Measurements from ENCODE around the gene RPLP1.

RPLP1 gene

GRCh38 chr15:69478259-69478781, 25.7 kb downstream of the RPLP1 start:
- H3K27me3 ChIP-seq (ENCODE audit: insufficient read depth, low read length, poor library complexity) = no peaks in the 10 kb centered on the region
- no peak overlapping the region for H3K4me2 ChIP-seq (ENCODE audit: insufficient read depth, low read length)
- H3K27ac ChIP-seq (ENCODE audit: low read length) = no peak overlapping the region
- peak; percentile 49; the same call in 1 of the 3 replicates for ATAC-seq (ENCODE audit: insufficient read depth, low read depth)
- H2AFZ ChIP-seq (ENCODE audit: low read depth, low read length) = no peak overlapping the region
- H4K20me1 ChIP-seq (ENCODE audit: insufficient read depth, low read length) = no peaks in the 10 kb centered on the region
- H3K4me3 ChIP-seq (ENCODE audit: low read depth in 1 of 2, low read length in 2 of 2) = no peak overlapping the region
- H3K36me3 ChIP-seq (ENCODE audit: insufficient read depth, low read length) = no peaks in the 10 kb centered on the region
- peak; percentile 41 for DNase-seq
- H3K9me3 ChIP-seq (ENCODE audit: insufficient read depth, low read length, severe bottlenecking) = no peaks in the 10 kb centered on the region
- no peaks in the 10 kb centered on the region for H3K4me1 ChIP-seq (ENCODE audit: insufficient read depth, low read length)
- H3K9ac ChIP-seq (ENCODE audit: low read depth, low read length) = no peak overlapping the region
- TF ChIP-seq EZH2 (IDR thresholded peaks at IDR 0.05; ENCODE audit: borderline replicate concordance, low read depth, low read length, severe bottlenecking) = no peak
- peak; percentile 66 for TF ChIP-seq CTCF (IDR thresholded peaks at IDR 0.05; ENCODE audit: borderline replicate concordance, extremely low read depth, low read length, poor library complexity, severe bottlenecking)
- H3K79me2 ChIP-seq (ENCODE audit: insufficient read depth, low read length) = no peaks in the 10 kb centered on the region

GRCh38 chr15:69479081-69479480, 26.5 kb downstream of the RPLP1 start:
- no peaks in the 10 kb centered on the region for H3K4me1 ChIP-seq (ENCODE audit: insufficient read depth, low read length)
- H3K9me3 ChIP-seq (ENCODE audit: insufficient read depth, low read length, severe bottlenecking) = no peaks in the 10 kb centered on the region
- DNase-seq = no peak
- H3K79me2 ChIP-seq (ENCODE audit: insufficient read depth, low read length) = no peaks in the 10 kb centered on the region
- H3K27me3 ChIP-seq (ENCODE audit: insufficient read depth, low read length, poor library complexity) = no peaks in the 10 kb centered on the region
- H3K9ac ChIP-seq (ENCODE audit: low read depth, low read length) = no peak overlapping the region
- no peak overlapping the region for H3K4me3 ChIP-seq (ENCODE audit: low read depth in 1 of 2, low read length in 2 of 2)
- no peak overlapping the region for H2AFZ ChIP-seq (ENCODE audit: low read depth, low read length)
- H3K27ac ChIP-seq (ENCODE audit: low read length) = no peak overlapping the region
- ATAC-seq (ENCODE audit: insufficient read depth, low read depth) = no peak
- H3K4me2 ChIP-seq (ENCODE audit: insufficient read depth, low read length) = no peak overlapping the region
- TF ChIP-seq CTCF (IDR thresholded peaks at IDR 0.05; ENCODE audit: borderline replicate concordance, extremely low read depth, low read length, poor library complexity, severe bottlenecking) (no peak), EZH2 (IDR thresholded peaks at IDR 0.05; ENCODE audit: borderline replicate concordance, low read depth, low read length, severe bottlenecking) (no peak)
- H4K20me1 ChIP-seq (ENCODE audit: insufficient read depth, low read length) = no peaks in the 10 kb centered on the region
- H3K36me3 ChIP-seq (ENCODE audit: insufficient read depth, low read length) = no peaks in the 10 kb centered on the region

DNA sequence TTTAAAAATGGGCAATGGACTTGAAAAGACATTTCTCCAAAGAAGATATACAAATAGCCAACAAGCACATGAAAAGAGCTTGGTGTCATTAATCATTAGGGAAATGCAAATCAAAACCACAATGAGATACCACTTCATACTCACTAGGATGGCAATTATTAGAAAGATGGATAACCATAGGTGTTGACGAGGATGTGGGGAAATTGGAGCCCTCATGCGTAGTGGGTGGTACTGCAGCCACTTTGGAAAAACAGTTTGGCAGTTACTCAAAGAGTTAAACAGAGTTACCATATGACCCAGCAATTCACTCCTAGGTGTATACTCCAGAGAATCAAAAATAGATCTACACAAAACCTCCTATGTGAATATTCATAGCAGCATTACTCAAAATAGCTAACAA, 27.4 kb downstream of the RPLP1 start:
- Histone ChIP-seq H3K9ac (ENCODE audit: low read depth, low read length) (no peak overlapping the region), H3K36me3 (ENCODE audit: insufficient read depth, low read length) (no peaks in the 10 kb centered on the region), H3K27me3 (ENCODE audit: insufficient read depth, low read length, poor library complexity) (no peaks in the 10 kb centered on the region), H2AFZ (ENCODE audit: low read depth, low read length) (no peak overlapping the region), H3K4me1 (ENCODE audit: insufficient read depth, low read length) (no peaks in the 10 kb centered on the region), H3K27ac (ENCODE audit: low read length) (no peak overlapping the region), H3K4me3 (ENCODE audit: low read depth in 1 of 2, low read length in 2 of 2) (no peak overlapping the region), H3K9me3 (ENCODE audit: insufficient read depth, low read length, severe bottlenecking) (no peaks in the 10 kb centered on the region), H4K20me1 (ENCODE audit: insufficient read depth, low read length) (no peaks in the 10 kb centered on the region), H3K4me2 (ENCODE audit: insufficient read depth, low read length) (no peak overlapping the region), H3K79me2 (ENCODE audit: insufficient read depth, low read length) (no peaks in the 10 kb centered on the region)
- no peak for DNase-seq
- no peak for TF ChIP-seq CTCF (IDR thresholded peaks at IDR 0.05; ENCODE audit: borderline replicate concordance, extremely low read depth, low read length, poor library complexity, severe bottlenecking)
- ATAC-seq (ENCODE audit: insufficient read depth, low read depth) = no peak

DNA sequence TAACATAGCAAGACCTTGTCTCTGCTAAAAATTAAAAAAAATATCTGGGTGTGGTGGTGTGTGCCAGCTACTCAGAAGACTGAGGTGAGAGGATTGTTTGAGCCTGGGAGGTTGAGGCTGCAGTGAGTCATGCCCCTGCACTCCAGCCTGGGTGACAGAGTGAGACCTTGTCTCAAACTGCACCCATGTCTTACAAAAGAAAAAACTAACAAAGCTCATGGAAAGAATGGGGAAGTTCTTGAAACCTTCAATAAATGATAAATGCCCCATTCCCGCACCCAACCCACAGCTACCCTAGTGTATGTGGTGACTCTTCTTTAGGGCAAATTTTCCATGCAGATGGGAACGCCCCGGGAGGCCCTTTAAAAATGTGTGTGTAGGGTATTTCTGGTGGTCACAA, 28.3 kb downstream of the RPLP1 start:
- Histone ChIP-seq H3K9me3 (ENCODE audit: insufficient read depth, low read length, severe bottlenecking) (no peaks in the 10 kb centered on the region), H3K27me3 (ENCODE audit: insufficient read depth, low read length, poor library complexity) (no peaks in the 10 kb centered on the region), H3K9ac (ENCODE audit: low read depth, low read length) (no peak overlapping the region), H3K4me3 (ENCODE audit: low read depth in 1 of 2, low read length in 2 of 2) (no peak overlapping the region), H4K20me1 (ENCODE audit: insufficient read depth, low read length) (no peaks in the 10 kb centered on the region), H3K4me1 (ENCODE audit: insufficient read depth, low read length) (no peaks in the 10 kb centered on the region), H3K4me2 (ENCODE audit: insufficient read depth, low read length) (no peak overlapping the region), H2AFZ (ENCODE audit: low read depth, low read length) (no peak overlapping the region), H3K36me3 (ENCODE audit: insufficient read depth, low read length) (no peaks in the 10 kb centered on the region), H3K79me2 (ENCODE audit: insufficient read depth, low read length) (no peaks in the 10 kb centered on the region), H3K27ac (ENCODE audit: low read length) (no peak overlapping the region)
- TF ChIP-seq EZH2 (IDR thresholded peaks at IDR 0.05; ENCODE audit: borderline replicate concordance, low read depth, low read length, severe bottlenecking) = no peak
- no peak for TF ChIP-seq CTCF (IDR thresholded peaks at IDR 0.05; ENCODE audit: borderline replicate concordance, extremely low read depth, low read length, poor library complexity, severe bottlenecking)
- DNase-seq (no peak), ATAC-seq (ENCODE audit: insufficient read depth, low read depth) (no peak)
